GM18951 (cell line): Measurements from ENCODE around the gene FBLIM1.

Experiments
- POLR2A ChIP-seq: IDR thresholded peaks from 4 replicates; pipeline ENCODE4 v1.6.1; 2011; ENCODE audit warnings: mild to moderate bottlenecking; ENCODE audit not compliant: insufficient read length, insufficient read depth; ENCODE audit errors: extremely low read depth
- in situ Hi-C: fragments of 300-500 bp; cut with MboI; formaldehyde crosslinking; loops from one replicate; pipeline ENCODE4 v1.12.0; 2022; ENCODE audit warnings: low sequenced_read_pairs, mixed read lengths, inconsistent platforms; ENCODE audit not compliant: unreplicated experiment

FBLIM1 gene

DNA sequence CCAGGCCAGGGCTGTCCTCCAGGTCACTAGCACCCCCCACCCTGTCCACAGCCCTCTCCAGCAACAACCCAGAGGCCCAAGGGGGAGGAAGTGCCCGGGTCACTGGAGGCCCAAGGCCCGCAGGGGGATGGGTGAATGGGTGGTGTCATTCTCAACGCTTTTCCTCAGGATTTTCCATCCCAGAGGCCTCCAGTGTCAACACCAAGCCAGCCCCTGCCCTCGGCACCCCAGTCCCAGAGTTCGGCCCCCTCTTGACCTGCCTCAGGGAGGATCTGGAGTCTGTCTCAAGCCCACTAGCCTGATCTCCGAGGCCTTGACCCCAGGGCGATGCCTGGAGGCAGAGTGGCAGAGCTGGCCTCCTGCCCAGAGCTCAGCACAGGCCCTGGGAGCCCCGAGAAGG, 11.2 kb upstream of the FBLIM1 start:
- TF ChIP-seq POLR2A, result no peak
- in situ Hi-C loops, result loop anchor here (25.0 kb wide), 1 partner anchor 410 kb away; no protein-coding TSS in a partner anchor

- in situ Hi-C loops, result loop anchor here (25.0 kb wide), 1 partner anchor 411 kb away; no protein-coding TSS in a partner anchor
- no peak for TF ChIP-seq POLR2A
Observed at GRCh38 chr1:15748264-15748663, 10.3 kb upstream of the FBLIM1 start.

- in situ Hi-C loops, result loop anchor here (25.0 kb wide), 1 partner anchor 412 kb away; no protein-coding TSS in a partner anchor
- TF ChIP-seq POLR2A, result no peak
Observed at GRCh38 chr1:15748690-15749398, 9.8 kb upstream of the FBLIM1 start.

DNA sequence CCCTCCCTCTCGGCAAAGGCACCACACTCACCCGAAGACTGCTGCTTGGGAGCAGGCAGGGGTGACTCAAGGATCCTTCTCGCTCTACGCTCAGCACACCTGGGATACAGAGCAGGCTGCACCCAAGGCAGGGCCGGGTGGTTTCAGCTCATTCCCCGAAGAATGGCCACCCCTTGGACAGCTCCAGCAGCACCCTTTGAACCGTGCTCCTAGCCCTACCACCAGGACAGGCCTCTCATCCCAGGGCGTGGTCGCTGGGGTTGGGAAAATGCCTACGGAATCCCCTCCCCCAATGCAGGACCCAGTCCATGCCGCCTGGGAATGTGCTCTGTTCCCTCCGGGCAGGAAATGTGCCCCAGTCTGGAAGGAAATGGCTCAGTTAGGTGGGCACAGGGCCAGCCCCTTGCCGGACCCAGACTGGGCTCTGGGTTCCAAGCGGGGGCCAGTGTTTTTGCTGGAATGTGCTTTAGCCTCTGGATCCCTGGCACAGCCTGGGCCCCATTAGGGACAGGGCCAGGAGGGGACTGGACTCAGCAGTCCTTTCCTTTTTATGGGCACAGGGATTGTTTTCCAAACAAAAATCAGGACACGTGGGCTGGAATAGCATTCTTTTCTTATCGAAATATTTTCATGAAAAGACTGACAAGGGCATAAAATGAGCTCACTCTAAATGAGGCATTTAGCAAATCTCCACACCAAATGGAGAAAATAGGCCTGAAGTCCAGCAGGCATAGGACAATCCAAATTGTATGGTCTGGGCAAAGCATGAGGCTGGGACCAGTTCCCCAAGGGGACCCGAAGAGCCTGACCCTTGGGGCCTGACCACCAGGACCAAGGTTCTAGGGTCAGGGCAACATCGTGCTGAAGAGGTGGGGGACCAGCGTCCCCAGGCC, 8.9 kb upstream of the FBLIM1 start:
- no peak for TF ChIP-seq POLR2A
- in situ Hi-C loops, result loop anchor here (25.0 kb wide), 1 partner anchor 412 kb away; no protein-coding TSS in a partner anchor

- in situ Hi-C loops, result no loop called here
- TF ChIP-seq POLR2A, result no peak
Observed at GRCh38 chr1:15750924-15751323, 7.7 kb upstream of the FBLIM1 start.

- in situ Hi-C loops, result no loop called here
- no peak for TF ChIP-seq POLR2A
Observed at GRCh38 chr1:15751717-15752116, 6.9 kb upstream of the FBLIM1 start.

DNA sequence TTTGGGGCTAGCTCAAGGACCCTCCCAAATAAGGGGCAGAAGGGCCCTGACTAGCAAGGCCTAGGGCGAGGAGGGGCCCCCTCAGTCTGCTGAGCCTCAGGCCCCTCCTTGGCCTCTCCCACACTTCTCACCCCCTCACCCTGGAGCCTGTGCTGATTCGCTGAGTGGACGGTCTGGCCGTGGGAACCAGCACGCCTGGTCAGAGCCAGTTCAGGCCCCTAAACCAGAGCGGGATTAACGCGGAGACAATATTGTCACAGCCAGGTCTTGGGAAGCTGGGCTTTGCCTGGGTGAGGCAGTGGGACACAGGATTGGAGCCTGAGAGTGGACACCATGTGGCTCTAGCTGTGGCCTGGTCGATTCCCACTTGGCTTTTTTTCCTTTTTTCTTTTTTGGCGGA, 4.8 kb upstream of the FBLIM1 start:
- no peak for TF ChIP-seq POLR2A
- in situ Hi-C loops, result no loop called here

GRCh38 chr1:15755021-15755645, 3.5 kb upstream of the FBLIM1 start:
- TF ChIP-seq POLR2A, result no peak
- in situ Hi-C loops, result no loop called here

GRCh38 chr1:15755646-15756040, 3.0 kb upstream of the FBLIM1 start:
- TF ChIP-seq POLR2A, result no peak
- in situ Hi-C loops, result no loop called here

- no peak for TF ChIP-seq POLR2A
- in situ Hi-C loops, result no loop called here
Observed at GRCh38 chr1:15756143-15757015, 2.2 kb upstream of the FBLIM1 start.

GRCh38 chr1:15757016-15757543, 1.5 kb upstream of the FBLIM1 start:
- TF ChIP-seq POLR2A, result no peak
- in situ Hi-C loops, result no loop called here
